GM10266 (cell line): ENCODE results near the gene KIAA1549.

Experiments
- DNase-seq: peaks from one replicate; pipeline ENCODE4 v3.0.0; 2012; ENCODE audit errors: extremely low spot score
- CTCF ChIP-seq: IDR thresholded peaks from 2 replicates; pipeline ENCODE4 v1.5.1; 2012; ENCODE audit warnings: mild to moderate bottlenecking, low read depth; ENCODE audit not compliant: control insufficient read depth, insufficient read depth; ENCODE audit errors: missing control alignments

The KIAA1549 gene

DNA sequence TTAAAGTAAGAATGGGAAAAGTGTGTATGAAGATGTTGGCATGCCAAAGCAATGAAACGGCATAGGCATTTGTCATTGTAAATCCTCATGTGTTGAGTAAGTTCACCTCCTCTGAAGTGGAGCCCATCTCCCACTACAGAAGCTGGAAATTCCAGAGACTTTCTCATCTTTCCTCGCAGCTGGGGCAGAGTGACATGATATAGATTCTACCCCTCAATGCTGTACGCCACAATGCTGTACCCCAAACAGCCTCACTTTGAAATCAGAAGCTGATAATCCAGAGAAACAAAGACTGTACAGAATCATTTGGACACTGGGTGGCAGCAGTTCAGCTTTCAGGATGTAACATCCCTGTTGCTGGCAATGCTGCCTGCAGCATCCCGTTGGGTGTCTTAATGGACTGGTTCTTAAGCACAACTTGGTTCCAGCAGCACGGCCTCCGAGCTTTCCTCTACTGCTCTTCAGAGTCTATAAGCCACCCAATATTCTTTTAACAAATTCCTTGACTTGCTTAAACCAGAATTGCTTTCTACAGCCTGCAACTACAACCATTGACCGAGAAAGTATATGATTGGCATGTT, 35.8 kb upstream of the KIAA1549 start:
- TF ChIP-seq CTCF = peak; percentile 70
- DNase-seq = peak; percentile 78

- TF ChIP-seq CTCF = no peak
- DNase-seq = no peak
Observed at GRCh38 chr7:139011373-139011772, 30.2 kb upstream of the KIAA1549 start.

GRCh38 chr7:139004321-139005090, 23.3 kb upstream of the KIAA1549 start:
- no peak for DNase-seq
- TF ChIP-seq CTCF = no peak

DNA sequence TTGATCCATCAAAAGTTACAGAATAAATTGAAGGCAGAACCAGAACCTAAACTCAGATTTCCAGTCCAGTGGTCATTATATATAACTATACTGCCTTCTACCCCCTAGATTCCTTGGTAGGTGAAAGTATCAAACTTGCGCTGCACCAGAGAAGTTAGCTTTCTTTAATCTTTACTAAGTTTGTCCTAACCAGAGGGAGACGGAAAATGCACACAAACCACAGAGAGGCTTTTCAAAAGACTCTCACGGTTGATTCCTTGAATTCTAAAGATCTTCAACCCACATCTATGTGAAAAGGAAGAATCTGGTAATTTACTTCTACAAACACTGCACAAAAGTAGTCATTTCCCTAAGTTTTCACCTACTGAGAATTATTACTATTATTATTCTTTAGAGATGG, 18.2 kb upstream of the KIAA1549 start:
- DNase-seq = no peak
- TF ChIP-seq CTCF = no peak

- TF ChIP-seq CTCF = no peak
- no peak for DNase-seq
Observed at GRCh38 chr7:138992052-138992531, 10.9 kb upstream of the KIAA1549 start.

DNA sequence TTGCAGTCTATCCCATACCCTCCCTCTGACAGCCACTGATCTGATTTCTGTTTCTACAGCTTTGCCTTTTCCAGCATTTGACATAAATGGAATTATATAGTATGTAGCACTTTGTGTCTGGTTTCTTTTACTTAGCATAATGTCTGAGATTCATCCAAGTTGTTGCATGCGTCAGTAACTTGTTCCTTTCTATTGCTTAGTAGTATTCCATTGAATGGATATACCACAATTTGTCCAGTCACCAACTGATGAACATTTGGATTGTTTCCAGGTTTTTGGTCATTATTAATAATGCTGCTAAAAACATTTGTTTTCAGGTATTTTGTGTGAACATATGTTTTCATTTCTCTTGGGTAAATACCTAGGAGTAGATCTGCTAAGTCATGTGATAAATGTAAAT, 6.5 kb upstream of the KIAA1549 start:
- no peak for TF ChIP-seq CTCF
- DNase-seq = no peak

DNA sequence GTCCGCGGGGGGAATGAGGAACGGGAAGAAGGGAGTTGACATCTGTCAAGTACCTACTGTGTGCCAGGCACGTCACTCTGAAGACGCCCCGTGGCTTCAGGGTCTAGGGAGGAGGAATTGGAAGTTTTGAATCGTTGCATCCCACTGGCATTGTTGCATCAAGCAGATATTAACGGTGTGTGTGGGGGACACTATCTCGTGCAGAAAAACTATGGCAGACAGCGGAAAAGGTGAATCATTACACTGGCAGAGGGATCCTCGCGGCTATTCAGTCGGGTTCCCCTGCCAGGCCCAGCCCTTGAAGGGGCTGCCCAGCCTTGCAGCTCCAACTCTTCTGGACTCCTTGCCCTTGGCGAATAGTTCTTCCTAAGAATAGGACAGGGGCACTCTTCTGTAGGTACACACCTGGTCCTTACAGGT, 1.0 kb upstream of the KIAA1549 start:
- TF ChIP-seq CTCF = no peak
- DNase-seq = no peak
